Endodermal cell (in vitro differentiated cells): ENCODE data around the gene AQP1. TPM values are rescaled to one million over a fixed set of nuclear protein-coding genes. Genes with fewer than 3 reads are reported as not detected.

Source experiments
- DNase-seq: peaks from one replicate; pipeline ENCODE4 v3.0.0-alpha.2; 2017
- H3K27ac ChIP-seq: 2 replicates; pipeline ENCODE4 v1.5.1; 2013; ENCODE audit warnings: mild to moderate bottlenecking, low read depth, low read length, moderate library complexity
- H3K27me3 ChIP-seq: 2 replicates; pipeline ENCODE4 v1.6.1; 2013; ENCODE audit warnings: mild to moderate bottlenecking, low read length, moderate library complexity; ENCODE audit not compliant: insufficient read depth, control insufficient read depth, poor library complexity, severe bottlenecking
- H3K36me3 ChIP-seq: 2 replicates; pipeline ENCODE4 v1.7.0; 2013; ENCODE audit warnings: mild to moderate bottlenecking, low read length, moderate library complexity; ENCODE audit not compliant: control insufficient read depth, insufficient read depth
- H3K4me1 ChIP-seq: one replicate; pipeline ENCODE4 v1.7.0; 2013; ENCODE audit warnings: low read length; ENCODE audit not compliant: control insufficient read depth, insufficient read depth
- H3K4me3 ChIP-seq: 2 replicates; pipeline ENCODE4 v1.5.1; 2013; ENCODE audit warnings: mild to moderate bottlenecking, low read length, moderate library complexity
- H3K9ac ChIP-seq: 2 replicates; pipeline ENCODE4 v1.6.1; 2013; ENCODE audit warnings: mild to moderate bottlenecking, low read length, moderate library complexity; ENCODE audit not compliant: poor library complexity, severe bottlenecking; ENCODE audit errors: extremely low read depth
- H3K9me3 ChIP-seq: 2 replicates; pipeline ENCODE4 v1.6.1; 2013; ENCODE audit warnings: mild to moderate bottlenecking, low read length, moderate library complexity; ENCODE audit not compliant: control insufficient read depth
- H3K27ac Mint-ChIP-seq: 2 replicates; pipeline ENCODE4 v1.8.0; 2020; ENCODE audit warnings: mixed read lengths
- H3K27me3 Mint-ChIP-seq: 2 replicates; pipeline ENCODE4 v1.8.0; 2021; ENCODE audit warnings: mild to moderate bottlenecking, mixed read lengths; ENCODE audit not compliant: insufficient read depth
- H3K36me3 Mint-ChIP-seq: 2 replicates; pipeline ENCODE4 v1.8.0; 2020; ENCODE audit warnings: low read depth, mixed read lengths
- H3K4me1 Mint-ChIP-seq: 2 replicates; pipeline ENCODE4 v1.8.0; 2020; ENCODE audit warnings: mixed read lengths
- H3K4me3 Mint-ChIP-seq: 2 replicates; pipeline ENCODE4 v1.8.0; 2020; ENCODE audit warnings: mild to moderate bottlenecking, moderate library complexity, mixed read lengths
- H3K9me3 Mint-ChIP-seq: 2 replicates; pipeline ENCODE4 v1.8.0; 2020; ENCODE audit warnings: mild to moderate bottlenecking, mixed read lengths
- WGBS, 2 experiments: methylation state at CpG; one replicate each; pipeline versions ENCODE4 v1.1.5 to v1.1.7; 2013; ENCODE audit warnings: missing lambda C conversion rate in 2 of 2, mixed read lengths in 1 of 2; ENCODE audit not compliant: insufficient coverage in 1 of 2, insufficient read length in 1 of 2; 5-methylcytosine and 5-hydroxymethylcytosine counted together
- total RNA-seq, 2 donors: library from RNA; stranded (reverse); fragmentation: NEBNext Ultra II Directional in 1 of 2; extraction: Animal tissue kit (Norgen Biotek cat#: 25700) in 1 of 2; gene quantifications; 2 replicates in 1 of 2; 3 replicates in 1 of 2; pipeline ENCODE4 v1.2.1, GENCODE V29; 2021
- TF ChIP-seq, protein P1 (sequence below): fragments of 200-600 bp; sonication (generic); conservative IDR thresholded peaks from 2 replicates; pipeline ENCODE4 v1.5.0; 2021; ENCODE audit warnings: antibody characterized with exemption, mild to moderate bottlenecking

Gene AQP1
- total RNA-seq, 2 donors from 2014 or later: 0.26 to 0.91 TPM

DNA sequence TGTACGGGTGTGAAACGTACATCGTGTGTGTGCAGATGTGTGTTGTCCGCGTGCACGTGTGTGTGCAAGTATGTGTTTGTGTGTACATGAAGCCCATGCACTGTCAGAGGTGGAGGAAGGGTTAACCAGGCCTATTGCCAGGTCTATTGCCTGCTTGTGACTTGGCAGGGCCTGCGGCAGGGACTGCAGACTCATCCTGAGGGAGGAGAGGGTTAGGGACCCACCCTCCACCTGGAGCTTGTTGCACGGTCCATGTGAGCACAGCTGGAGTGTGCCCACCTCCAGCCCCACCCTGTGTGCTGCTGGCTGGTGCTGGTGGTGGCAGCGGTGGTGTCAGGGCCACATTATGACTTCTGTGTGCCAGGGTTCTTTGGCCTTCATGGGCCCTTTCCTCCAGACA is 7.1 kb upstream of the AQP1 start:
- WGBS, 2 experiments: 87% methylated on average over 9 of the region's 9 CpGs; no CpG with 5 or more reads in 1 of the 2 experiments
- H3K27ac Mint-ChIP-seq: no peak overlapping the region
- no peak overlapping the region for H3K9ac ChIP-seq
- TF ChIP-seq, protein P1, sequence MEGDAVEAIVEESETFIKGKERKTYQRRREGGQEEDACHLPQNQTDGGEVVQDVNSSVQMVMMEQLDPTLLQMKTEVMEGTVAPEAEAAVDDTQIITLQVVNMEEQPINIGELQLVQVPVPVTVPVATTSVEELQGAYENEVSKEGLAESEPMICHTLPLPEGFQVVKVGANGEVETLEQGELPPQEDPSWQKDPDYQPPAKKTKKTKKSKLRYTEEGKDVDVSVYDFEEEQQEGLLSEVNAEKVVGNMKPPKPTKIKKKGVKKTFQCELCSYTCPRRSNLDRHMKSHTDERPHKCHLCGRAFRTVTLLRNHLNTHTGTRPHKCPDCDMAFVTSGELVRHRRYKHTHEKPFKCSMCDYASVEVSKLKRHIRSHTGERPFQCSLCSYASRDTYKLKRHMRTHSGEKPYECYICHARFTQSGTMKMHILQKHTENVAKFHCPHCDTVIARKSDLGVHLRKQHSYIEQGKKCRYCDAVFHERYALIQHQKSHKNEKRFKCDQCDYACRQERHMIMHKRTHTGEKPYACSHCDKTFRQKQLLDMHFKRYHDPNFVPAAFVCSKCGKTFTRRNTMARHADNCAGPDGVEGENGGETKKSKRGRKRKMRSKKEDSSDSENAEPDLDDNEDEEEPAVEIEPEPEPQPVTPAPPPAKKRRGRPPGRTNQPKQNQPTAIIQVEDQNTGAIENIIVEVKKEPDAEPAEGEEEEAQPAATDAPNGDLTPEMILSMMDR: no peak
- peaks cover 1% of the 10 kb centered on the region for H3K27me3 Mint-ChIP-seq
- no peak overlapping the region for H3K4me3 ChIP-seq
- H3K27ac ChIP-seq: no peak overlapping the region
- no peaks in the 10 kb centered on the region for H3K9me3 ChIP-seq
- no peak overlapping the region for H3K4me3 Mint-ChIP-seq
- H3K4me1 Mint-ChIP-seq: peaks cover 6% of the 10 kb centered on the region
- DNase-seq: no peak
- no peaks in the 10 kb centered on the region for H3K9me3 Mint-ChIP-seq
- H3K36me3 ChIP-seq: no peaks in the 10 kb centered on the region
- H3K27me3 ChIP-seq: no peaks in the 10 kb centered on the region
- H3K4me1 ChIP-seq: peaks cover 8% of the 10 kb centered on the region
- H3K36me3 Mint-ChIP-seq: no peaks in the 10 kb centered on the region

DNA sequence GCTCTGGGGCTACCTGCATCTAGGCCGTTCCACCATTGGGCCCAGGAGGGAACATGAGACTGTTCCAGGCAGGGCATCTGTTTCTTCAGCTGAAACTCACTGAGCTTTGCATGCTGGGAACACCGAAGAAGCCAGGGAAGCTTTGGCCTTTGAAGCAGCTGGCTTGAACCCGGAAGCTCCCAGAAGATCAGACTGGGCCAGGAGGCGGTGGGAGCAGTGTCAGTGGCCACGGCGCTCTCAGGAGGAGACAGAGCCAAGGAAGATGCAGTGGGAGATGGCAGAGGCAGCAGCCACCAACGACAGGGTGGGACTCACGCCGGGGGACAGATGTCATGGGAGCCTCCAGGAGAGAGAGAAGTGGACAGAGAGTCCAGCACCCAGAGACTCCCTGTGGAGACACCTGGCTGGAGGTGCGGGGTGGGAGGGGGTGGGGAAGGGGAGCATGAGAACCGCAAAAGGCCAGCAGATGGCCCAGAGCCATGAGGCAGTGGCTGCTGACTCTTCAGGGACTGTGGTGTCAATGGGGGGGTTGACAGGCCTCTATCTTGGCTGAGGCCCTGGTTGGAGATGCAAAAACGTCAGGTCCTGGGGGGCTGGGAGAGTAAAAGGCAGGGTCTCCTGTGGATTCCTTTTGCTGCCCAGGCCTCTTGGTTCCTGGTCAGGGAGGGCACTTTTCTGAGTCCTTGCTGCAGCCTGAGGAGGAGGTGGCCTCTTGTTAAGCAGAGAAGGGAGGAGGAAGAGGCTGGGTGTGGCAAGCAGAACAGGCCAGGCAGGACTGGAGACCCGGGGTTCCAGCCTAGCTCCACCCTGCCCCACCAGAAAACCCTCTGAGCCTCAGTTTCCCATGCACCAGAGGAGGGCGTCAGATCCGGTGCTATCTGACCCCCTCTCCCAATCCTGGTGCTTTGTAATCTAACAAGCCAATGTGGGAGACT is 6.3 kb upstream of the AQP1 start:
- Histone ChIP-seq H3K27ac (no peak overlapping the region), H3K27me3 (no peaks in the 10 kb centered on the region), H3K4me1 (peaks cover 8% of the 10 kb centered on the region), H3K9me3 (no peaks in the 10 kb centered on the region), H3K36me3 (no peaks in the 10 kb centered on the region), H3K9ac (no peak overlapping the region), H3K4me3 (no peak overlapping the region)
- no peak overlapping the region for H3K4me3 Mint-ChIP-seq
- H3K9me3 Mint-ChIP-seq: no peaks in the 10 kb centered on the region
- no peaks in the 10 kb centered on the region for H3K36me3 Mint-ChIP-seq
- TF ChIP-seq, protein P1: no peak
- 90 to 91% methylated on average over 12 to 15 of the region's 15 CpGs for WGBS, 2 experiments
- H3K27ac Mint-ChIP-seq: no peak overlapping the region
- DNase-seq: no peak
- peaks cover 1% of the 10 kb centered on the region for H3K27me3 Mint-ChIP-seq
- H3K4me1 Mint-ChIP-seq: peaks cover 6% of the 10 kb centered on the region

DNA sequence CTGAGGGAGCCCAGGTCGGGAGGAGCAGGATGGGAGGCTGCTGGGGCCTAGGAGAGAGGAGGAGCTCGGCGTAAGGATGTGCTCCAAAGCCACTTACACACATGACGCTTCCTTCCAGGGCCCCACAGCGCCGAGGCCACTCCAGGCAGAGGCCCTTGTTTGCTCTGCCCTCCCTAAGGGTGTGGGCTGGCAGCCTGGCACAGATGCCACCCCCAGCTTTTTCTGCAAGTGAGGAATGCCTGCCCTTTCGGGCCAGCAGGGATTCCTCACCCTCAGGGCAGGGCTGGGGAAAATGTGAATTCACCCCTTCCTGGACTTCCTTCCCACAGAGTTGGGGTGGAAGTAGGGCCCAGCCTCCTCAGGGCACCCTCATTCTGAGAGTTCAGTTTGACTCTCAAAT is 5.6 kb upstream of the AQP1 start:
- peaks cover 1% of the 10 kb centered on the region for H3K27me3 Mint-ChIP-seq
- H3K36me3 Mint-ChIP-seq: no peaks in the 10 kb centered on the region
- no peak overlapping the region for H3K27ac Mint-ChIP-seq
- H3K4me1 ChIP-seq: peaks cover 8% of the 10 kb centered on the region
- H3K4me3 ChIP-seq: no peak overlapping the region
- H3K4me1 Mint-ChIP-seq: peaks cover 6% of the 10 kb centered on the region
- no peaks in the 10 kb centered on the region for H3K9me3 ChIP-seq
- no peaks in the 10 kb centered on the region for H3K36me3 ChIP-seq
- 91% methylated on average over 7 of the region's 7 CpGs; no CpG with 5 or more reads in 1 of the 2 experiments for WGBS, 2 experiments
- no peak overlapping the region for H3K9ac ChIP-seq
- H3K27me3 ChIP-seq: no peaks in the 10 kb centered on the region
- no peaks in the 10 kb centered on the region for H3K9me3 Mint-ChIP-seq
- H3K4me3 Mint-ChIP-seq: no peak overlapping the region
- no peak for DNase-seq
- H3K27ac ChIP-seq: no peak overlapping the region
- TF ChIP-seq, protein P1: no peak
